GM19328 (cell line): ENCODE results near the gene SNX24.
"Not testable (repeated sequence)": the region's sequence is repeated elsewhere in the genome, so short reads cannot be mapped to it uniquely, and the experiment has no call there.

Source experiments
- ATAC-seq: cut with Tn5 transposase; IDR thresholded peaks from one replicate; pipeline ENCODE4 v1.9.1; 2021; ENCODE audit warnings: mild to moderate bottlenecking, moderate library complexity; ENCODE audit not compliant: unreplicated experiment

The SNX24 gene

GRCh38 chr5:122957457-122957856 lies 112.0 kb downstream of the SNX24 start:
- no peak for ATAC-seq

- ATAC-seq: no peak
Measured at GRCh38 chr5:122959740-122960445, 114.5 kb downstream of the SNX24 start.

GRCh38 chr5:122963305-122963704 lies 117.9 kb downstream of the SNX24 start:
- ATAC-seq: no peak

GRCh38 chr5:122965111-122965510 lies 119.7 kb downstream of the SNX24 start:
- ATAC-seq: no peak

- peak; percentile 27 for ATAC-seq
Measured at GRCh38 chr5:122967085-122967484, 121.7 kb downstream of the SNX24 start.

GRCh38 chr5:122967625-122968024 lies 122.2 kb downstream of the SNX24 start:
- peak; percentile 71 for ATAC-seq

- peak; percentile 12 for ATAC-seq
Measured at GRCh38 chr5:122968056-122968455, 122.6 kb downstream of the SNX24 start.

- no peak for ATAC-seq
Measured at GRCh38 chr5:122971333-122971732, 125.9 kb downstream of the SNX24 start.

GRCh38 chr5:122972877-122973276 lies 127.5 kb downstream of the SNX24 start:
- ATAC-seq: no peak

- not testable (repeated sequence) for ATAC-seq
Measured at GRCh38 chr5:122973759-122974158, 128.3 kb downstream of the SNX24 start.

GRCh38 chr5:122974251-122974650 lies 128.8 kb downstream of the SNX24 start:
- ATAC-seq: not testable (repeated sequence)

- no peak for ATAC-seq
Measured at GRCh38 chr5:122977319-122977718, 131.9 kb downstream of the SNX24 start.

GRCh38 chr5:122978068-122978467 lies 132.7 kb downstream of the SNX24 start:
- ATAC-seq: no peak

- no peak for ATAC-seq
Measured at GRCh38 chr5:122978644-122979297, 133.4 kb downstream of the SNX24 start.

GRCh38 chr5:122981846-122982245 lies 136.4 kb downstream of the SNX24 start:
- ATAC-seq: no peak

- no peak for ATAC-seq
Measured at GRCh38 chr5:122982376-122982775, 137.0 kb downstream of the SNX24 start.

GRCh38 chr5:122984425-122984824 lies 139.0 kb downstream of the SNX24 start:
- ATAC-seq: no peak

- ATAC-seq: no peak
Measured at GRCh38 chr5:122985006-122985700, 139.7 kb downstream of the SNX24 start.

GRCh38 chr5:122985954-122986721 lies 140.7 kb downstream of the SNX24 start:
- ATAC-seq: peak; percentile 98

- ATAC-seq: no peak
Measured at GRCh38 chr5:122996091-122996490, 150.7 kb downstream of the SNX24 start.

GRCh38 chr5:122997294-122997693 lies 151.9 kb downstream of the SNX24 start:
- ATAC-seq: no peak
